Measurements from ENCODE around the gene FBLN1. TPM values are rescaled to one million over a fixed set of nuclear protein-coding genes. Genes with fewer than 3 reads are reported as not detected.

FBLN1 gene
- total RNA-seq, 1 donor from 2014 or later = 271 TPM

Other genes with a start within 250 kb of the FBLN1 start
- 0.29 and 0.62 TPM in 2 replicates for gene UPK3A, start 217.9 kb upstream of the FBLN1 start, total RNA-seq (ENCODE audit: low replicate concordance)
- gene FAM118A, start 192.9 kb upstream of the FBLN1 start, total RNA-seq (ENCODE audit: low replicate concordance) = 89.7 and 121 TPM in 2 replicates
- gene SMC1B, start 89.3 kb upstream of the FBLN1 start, total RNA-seq (ENCODE audit: low replicate concordance) = 0.07 TPM in 1 of 2 replicates, not detected in the other
- gene RIBC2, start 89.2 kb upstream of the FBLN1 start, total RNA-seq (ENCODE audit: low replicate concordance) = 5.1 and 8.8 TPM in 2 replicates
- 117 and 182 TPM in 2 replicates for gene ATXN10, start 169.0 kb downstream of the FBLN1 start, total RNA-seq (ENCODE audit: low replicate concordance)

Data from type B pancreatic cell (in vitro differentiated cells).